Stimulated activated CD8-positive, alpha-beta memory T cell treated with anti-CD3 and anti-CD28 coated beads, Interleukin-2, amount 100 ng/mL, for 1 hour (primary cell): ENCODE data around the gene NT5DC3.

Experiments
- DNase-seq, 2 donors: peaks; one replicate each; pipeline ENCODE4 v3.0.0-alpha.2; 2020; ENCODE audit warnings: low read depth in 2 of 2

The NT5DC3 gene

DNA sequence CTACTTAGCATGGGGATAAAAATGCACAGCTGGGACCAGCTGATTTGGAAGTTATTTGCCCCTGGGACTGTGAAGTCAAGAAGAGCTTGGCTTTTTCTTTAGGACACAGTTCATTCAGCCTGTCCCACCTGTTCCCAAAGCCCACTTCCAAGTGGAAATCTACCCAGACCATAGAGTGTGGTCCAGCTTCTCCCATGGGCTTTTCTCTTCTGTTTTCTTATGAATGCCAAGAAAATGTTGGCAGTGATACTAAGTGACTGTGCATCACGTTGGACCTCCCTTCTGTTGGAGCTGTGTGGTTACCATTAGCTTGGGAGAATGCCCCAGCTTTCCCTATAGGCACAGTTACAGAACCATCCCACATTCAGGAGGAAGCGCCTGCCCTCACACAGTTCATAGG lies 89.4 kb downstream of the NT5DC3 start:
- no peak for DNase-seq

DNA sequence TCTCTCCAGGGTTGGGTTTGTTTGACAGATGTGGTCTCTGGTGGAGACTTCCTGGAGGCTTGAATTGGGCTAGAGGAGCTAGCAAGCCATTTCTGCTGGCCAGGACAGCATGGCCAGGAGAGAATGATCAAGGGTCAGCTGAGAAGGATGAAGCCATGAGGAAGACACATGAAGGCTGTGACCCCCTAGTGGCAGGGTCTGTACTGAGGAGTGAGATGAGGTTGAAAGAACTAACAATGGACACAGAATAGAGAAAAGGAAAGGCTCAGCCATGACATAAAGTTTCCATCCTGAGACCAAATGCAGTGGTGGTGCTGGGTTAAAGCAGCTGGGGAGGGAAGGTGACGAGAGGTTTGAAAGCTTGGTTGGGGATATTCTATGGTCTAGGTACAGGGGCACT lies 89.9 kb downstream of the NT5DC3 start:
- no peak for DNase-seq

DNA sequence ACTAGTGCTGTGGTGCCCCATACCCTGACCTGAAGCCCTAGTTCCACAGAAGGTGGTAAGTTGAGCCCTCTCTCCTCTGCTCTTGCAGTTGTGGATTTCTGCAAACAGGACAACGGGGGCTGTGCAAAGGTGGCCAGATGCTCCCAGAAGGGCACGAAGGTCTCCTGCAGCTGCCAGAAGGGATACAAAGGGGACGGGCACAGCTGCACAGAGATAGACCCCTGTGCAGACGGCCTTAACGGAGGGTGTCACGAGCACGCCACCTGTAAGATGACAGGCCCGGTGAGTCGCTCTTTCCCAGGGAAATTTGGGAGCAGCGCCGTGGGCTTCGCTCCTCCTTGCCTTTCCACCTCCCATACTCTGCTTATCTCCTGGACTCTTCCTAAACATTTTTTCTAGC lies 92.2 kb downstream of the NT5DC3 start:
- no peak for DNase-seq

DNA sequence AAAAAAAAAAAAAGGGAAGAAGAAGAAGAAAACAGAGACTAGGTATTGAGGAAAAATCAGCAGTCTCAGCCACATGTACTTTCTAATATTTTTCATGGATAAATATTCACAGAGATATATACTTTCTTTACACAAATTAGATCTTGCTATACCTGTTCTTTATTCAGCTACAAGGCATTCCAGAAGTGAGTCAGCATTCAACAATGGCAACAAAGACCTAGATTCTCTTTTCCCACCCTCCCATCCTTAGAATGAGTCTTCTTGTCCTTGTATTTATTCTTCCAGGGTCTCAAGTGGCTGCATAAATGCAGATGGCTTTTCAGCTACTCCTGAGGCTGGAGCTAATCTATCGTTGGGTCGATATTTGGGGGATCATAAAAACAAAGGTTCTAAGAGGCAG lies 93.0 kb downstream of the NT5DC3 start:
- no peak for DNase-seq

DNA sequence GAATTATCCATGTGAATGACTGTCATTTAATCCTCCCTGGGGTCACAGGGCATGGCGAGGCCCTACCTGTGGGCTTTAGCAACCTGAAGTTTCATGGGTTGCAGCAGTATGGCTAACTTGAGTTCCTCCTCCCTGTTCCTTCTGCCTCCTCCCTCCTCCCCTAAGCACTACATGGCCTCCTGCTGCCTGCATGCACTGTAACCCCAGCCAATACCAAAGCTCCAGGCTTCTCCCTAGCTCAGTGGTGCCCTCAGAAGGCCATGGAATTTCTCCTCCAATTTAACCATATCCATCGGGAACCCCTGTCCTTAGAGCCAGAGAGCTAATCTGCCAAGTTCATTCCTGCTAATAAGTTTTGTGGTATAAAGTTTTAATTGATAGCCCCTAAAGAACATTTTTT lies 95.1 kb downstream of the NT5DC3 start:
- no peak for DNase-seq

DNA sequence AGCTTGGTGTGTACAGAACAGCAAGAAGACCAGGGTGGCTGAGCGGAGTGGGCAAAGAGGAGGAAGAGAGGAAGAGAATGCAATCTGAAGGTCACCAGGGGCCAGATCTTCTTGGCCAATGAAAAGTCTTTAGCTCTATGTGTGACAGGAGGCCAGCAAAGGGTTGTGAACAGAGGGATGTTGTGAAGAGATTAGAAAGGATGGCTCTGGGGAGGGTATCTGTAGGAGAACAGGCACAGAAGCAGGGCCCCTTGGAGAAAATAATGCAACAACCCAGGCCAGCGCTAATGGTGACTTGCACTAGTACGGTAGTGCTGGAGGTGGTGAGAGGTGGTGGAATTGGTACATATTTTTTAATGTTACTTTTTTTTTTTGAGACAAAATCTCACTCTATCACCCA lies 97.2 kb downstream of the NT5DC3 start:
- DNase-seq, result no peak

DNA sequence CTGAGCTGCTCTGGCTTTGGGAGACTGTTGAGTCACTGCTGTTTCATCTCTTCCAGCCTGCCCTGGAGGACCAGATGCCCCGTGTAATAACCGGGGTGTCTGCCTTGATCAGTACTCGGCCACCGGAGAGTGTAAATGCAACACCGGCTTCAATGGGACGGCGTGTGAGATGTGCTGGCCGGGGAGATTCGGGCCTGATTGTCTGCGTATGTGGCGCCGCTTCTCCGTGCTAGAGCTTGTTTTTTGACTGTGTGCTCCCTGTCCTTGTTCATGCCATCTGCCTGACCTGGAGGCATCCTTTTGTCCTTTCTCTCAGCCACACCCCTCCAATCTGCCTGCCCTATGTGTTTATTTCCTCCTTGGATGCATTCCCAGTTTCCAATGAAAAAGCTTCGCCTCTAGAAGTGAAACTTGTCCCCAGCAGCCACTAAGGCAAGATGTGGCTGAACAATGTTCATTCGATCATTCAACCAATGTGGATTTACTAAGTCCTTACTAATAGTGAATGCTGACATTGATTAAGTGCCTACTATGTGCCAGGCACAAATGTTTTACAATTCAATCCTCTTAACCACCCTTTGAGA lies 98.6 kb downstream of the NT5DC3 start:
- no peak for DNase-seq

DNA sequence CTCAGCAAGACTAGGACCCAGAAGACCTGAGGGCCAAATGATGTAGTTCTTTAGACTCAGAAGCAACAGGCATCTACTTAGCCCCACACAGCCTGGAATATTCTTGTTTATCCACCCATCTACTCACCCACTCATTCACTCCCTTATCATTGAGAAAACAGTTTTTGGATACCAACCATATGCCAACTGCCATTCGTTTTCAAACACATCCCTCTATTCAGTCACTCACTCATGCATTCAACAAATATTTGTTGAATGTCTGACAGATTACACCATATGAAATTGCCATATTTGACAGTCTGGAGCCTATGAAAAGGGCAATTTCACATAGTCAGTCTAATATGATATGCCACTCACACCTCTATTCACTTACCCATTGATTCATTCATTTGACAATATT lies 103.2 kb downstream of the NT5DC3 start:
- DNase-seq, result no peak

DNA sequence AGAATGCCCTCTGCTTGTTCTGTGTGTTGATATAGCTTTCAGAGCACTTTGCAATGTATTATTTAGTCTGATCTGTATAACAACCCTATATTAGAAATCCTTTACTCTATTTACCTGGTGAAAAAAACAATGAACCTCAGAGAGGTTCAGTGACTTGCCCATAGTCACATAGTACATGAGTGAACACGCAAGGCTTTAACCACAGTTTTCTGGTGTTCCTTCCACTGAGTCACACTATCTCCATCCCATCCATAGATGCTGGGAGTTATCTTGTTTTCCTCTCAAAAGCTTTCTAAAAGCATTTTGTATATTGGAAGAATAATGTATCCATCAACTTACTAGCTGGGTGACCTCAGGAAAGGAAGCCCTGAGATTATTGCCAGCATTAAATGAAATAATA lies 104.5 kb downstream of the NT5DC3 start:
- DNase-seq, result no peak

DNA sequence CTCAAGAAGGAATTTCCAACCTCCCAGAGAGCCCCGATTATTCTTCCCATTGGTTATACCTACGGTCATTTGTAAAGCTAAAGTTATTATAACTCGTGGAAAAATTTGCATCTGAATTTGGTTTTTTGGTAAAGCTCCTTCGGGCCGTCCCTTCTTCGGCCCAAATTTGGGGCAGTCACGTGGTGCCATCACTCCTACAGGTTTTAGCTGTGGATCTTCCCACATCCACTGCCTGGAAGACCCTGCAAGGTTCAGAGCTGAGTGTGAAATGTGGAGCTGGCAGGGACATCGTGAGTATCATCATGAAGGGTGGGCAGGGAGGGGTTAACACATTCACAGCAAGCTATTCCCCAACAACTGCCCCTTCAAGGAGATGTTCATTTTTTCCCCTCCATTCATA lies 105.7 kb downstream of the NT5DC3 start:
- DNase-seq, result no peak

DNA sequence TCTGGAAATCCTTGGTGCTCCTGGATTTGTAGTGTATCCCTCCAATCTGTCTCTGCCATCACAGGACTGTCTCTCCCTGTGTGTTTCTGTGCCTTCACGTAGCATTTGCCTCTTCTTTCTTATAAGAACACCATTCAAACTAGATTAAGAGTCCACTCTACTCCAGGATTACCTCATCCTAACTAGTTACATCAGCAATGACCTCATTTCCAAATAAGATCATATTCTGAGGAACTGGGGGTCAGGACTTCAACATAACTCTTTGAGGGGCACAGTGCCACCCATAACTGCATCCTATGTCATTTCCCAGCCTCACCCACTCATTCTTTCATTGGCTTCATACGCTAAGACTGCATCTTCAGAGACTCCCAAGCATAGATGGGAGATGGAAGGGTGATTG lies 106.2 kb downstream of the NT5DC3 start:
- no peak for DNase-seq

DNA sequence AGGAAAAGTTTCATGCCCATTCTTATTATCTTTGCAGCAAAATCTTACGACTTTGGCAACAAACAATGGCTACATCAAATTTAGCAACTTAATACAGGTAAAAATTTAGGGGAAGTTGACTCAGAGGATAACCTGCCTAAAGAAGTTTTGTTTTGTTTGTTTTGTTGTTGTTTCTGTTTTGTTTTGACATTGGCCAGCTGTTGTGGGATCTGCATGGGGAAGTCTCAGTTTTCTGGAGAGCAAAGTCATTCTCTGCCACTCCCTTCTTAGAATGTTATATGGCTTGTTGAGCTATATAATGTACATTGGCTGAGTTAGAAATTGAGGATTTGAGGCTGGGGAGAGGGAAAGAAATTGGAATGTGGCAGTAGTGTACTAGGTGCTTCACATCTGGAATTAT lies 109.5 kb downstream of the NT5DC3 start:
- no peak for DNase-seq

DNA sequence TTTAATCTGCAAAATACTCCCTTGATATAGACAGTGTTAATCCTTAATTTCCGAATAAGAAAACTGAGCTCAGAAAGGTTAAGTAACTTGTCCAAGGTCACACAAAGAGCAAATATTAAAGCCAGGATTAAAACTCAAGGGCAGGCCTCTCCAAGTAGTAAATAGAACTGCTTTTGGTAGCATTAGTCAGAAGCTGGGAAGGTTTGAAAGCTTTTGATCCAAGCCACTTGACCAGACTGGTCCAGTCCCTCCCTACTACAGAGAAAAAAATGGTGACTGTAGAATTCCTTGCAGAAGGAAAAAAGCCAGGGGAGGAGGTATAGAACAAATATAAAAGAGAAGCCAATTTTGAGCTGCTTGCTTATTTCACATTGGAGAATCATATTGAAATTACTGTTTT lies 111.5 kb downstream of the NT5DC3 start:
- DNase-seq, result no peak

DNA sequence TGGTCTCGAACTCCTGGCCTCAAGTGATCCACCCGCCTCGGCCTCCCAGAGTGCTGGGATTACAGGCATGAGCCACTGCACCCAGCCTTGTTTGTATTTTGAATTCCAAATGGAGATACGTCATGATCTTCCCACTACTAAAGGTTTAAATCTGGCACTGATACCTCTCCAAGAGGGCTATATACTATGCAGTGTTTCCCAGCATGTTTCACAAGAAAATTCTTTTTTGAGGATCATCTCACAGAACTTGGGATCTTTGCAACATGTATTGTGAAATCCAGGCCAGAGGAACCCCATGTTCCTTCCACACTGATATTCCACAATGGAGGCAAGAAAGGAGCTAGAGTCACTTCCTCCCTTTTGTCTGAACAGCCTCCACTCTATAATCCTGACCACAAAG lies 112.7 kb downstream of the NT5DC3 start:
- DNase-seq, result no peak

DNA sequence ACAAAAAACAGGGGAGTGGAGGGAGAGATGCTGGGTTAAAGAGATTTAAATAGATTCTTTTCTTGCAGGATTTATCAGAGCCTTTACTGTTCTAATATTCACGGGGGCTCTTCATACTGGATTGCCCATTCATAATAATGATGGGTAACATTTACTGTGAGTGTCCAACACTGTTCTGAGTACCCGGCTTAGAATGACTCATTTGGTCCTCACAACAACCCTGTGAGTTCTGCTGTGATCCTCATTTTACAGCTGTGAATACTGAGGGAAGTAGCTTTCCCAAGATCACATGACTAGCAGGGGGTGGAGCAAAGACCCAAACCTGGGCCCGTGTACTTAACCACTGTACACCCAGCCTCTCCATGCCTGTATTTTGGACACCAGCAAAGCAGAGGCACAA lies 113.4 kb downstream of the NT5DC3 start:
- DNase-seq, result no peak

DNA sequence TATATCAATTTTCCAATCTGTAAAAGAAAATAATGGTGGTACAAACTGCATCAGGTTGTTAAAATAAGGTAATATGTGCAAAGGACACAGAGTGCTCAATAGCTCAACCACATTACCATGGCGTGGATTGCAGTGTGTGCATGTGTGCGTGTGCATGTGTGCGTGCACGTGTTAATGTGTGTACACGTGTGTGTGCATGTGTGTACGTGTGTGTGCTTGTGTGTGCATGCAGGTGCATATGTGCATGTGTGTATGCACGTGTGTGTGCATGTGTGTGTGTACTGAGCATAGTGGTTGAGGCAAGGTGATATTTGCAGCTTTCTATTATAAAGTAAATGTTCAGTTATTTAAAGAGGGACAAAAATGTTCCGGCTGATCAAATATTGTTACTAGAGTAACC lies 115.6 kb downstream of the NT5DC3 start:
- no peak for DNase-seq
